HG02852 (cell line): Measurements from ENCODE around the gene PIGQ.

Experiments
- ATAC-seq: cut with Tn5 transposase; IDR thresholded peaks from one replicate; pipeline ENCODE4 v1.9.1; 2021; ENCODE audit warnings: mild to moderate bottlenecking, moderate library complexity; ENCODE audit not compliant: unreplicated experiment

PIGQ gene

DNA sequence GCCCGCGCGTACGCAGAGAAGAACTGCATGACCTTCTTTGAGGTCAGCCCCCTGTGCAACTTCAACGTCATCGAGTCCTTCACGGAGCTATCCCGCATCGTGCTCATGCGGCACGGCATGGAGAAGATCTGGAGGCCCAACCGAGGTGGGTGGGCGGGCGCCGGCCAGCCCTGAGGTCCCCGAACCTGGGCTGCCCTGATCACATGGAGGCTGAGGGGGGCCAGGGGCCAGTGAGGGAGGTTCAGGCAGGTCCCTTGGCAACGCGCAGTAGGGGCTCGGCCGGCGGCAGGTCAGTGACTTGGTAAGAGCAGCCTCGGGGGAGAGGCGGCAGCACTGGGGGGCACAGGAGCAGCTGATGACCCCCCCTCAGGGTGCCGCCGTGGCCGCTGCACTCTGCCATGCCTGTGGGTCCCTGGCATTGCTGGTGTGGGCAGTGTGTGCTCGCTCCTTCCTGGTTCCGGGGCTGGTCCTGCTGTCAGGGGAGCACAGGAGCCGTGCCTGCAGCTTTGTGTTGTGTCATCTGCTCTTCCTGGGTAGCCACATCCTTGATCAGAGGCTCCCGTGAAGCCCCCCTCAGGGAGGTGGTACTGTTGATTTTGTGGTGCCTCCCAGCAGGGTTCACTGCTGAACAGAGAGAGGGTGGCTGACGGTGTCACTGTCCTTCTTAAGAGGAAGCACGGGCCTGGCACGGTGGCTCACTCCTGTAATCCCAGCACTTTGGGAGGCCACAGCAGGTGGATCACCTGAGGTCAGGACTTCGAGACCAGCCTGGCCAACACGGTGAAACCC lies 56.4 kb downstream of the PIGQ start:
- ATAC-seq = no peak

- no peak for ATAC-seq
These were observed 57.2 kb downstream of the PIGQ start for GRCh38 chr16:626787-627453.

DNA sequence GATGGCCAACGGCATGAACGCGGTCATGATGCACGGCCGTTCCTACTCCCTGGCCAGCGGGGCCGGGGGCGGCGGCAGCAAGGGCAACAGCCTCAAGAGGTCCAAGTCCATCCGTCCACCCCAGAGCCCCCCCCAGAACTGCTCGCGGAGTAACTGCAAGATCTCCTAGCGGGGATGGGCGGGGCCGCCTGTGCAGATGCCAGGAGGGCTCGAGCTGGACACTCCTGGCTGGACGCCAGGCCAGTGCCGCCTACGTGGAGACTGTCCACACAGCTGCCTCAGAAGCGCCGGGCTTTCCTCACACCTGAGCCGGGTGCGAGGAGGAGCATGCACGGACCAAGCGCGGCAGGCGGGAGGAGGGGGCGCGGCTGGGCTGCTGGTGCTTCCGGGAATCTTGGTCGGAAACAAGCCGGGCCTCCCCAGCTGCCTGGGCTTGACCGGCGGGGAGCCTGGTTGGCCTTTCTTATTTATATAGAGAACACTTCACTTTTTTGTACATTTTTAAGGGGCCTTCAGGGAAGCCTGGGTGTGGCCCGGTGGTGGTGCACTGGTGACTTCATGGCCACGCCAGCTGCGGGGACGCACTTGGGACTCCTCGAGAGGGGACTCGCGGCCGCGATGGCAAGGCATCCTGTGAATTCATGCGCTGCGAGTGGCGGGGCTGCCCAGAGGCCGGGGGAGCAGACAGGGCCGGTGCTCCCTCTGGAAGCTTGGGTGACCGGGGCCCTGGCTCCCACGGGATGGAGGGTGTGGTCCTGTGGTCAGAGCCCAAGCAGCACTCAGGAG lies 57.9 kb downstream of the PIGQ start:
- no peak for ATAC-seq

GRCh38 chr16:628321-629061 lies 58.7 kb downstream of the PIGQ start:
- ATAC-seq = no peak

- ATAC-seq = no peak
These were observed 59.5 kb downstream of the PIGQ start for GRCh38 chr16:629185-629832.

DNA sequence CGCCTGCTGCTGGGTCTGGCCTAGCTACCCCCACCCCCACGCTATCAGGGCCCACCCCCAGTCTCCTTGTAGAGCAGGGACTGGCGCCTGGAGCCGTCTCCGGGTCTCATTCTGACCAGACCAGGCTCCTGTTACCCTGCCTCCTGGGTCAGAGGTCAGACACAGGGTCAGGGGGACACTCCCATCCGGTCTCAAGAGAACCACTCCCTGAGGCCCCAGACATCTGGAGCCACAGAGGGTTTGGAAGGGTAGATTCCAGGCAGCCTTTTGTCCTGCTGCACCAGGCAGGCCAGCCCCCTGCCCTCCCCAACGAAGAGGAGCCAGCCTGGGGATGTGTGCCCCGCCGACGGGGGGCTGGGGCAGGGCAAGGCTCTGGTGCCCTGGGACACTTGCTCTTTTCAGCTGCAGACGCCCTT lies 60.1 kb downstream of the PIGQ start:
- no peak for ATAC-seq

GRCh38 chr16:630249-630814 lies 60.6 kb downstream of the PIGQ start:
- ATAC-seq = no peak

DNA sequence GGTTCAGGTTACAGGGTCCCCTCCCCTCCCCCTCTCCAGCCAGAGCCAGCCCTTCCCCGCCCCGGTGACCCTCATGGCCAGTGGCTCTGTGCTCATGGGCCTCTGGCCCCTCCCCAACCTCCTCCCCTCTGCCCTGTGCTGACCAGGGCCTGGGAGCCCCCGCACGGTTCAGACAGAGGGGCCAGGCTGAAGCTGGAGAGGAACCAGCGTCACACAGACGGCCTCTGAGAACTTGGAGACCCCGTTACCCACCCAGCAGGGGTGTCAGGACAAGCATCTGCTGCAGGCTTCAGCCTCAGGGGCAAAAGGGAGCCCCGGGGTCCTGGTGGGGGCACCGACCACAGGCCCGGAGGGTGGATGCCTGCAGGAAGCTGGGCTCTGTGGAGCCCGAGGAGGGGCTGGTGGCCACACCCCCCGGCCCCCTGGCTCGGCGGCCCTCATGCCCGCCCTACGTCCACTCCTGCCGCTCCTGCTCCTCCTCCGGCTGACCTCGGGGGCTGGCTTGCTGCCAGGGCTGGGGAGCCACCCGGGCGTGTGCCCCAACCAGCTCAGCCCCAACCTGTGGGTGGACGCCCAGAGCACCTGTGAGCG lies 61.1 kb downstream of the PIGQ start, which contains the start of gene WFIKKN1:
Gene WFIKKN1 (plus strand): TSS at position 171 of the 591 bp plus-strand sequence. CDS start 269 bp downstream, at position 440.
- ATAC-seq = no peak

DNA sequence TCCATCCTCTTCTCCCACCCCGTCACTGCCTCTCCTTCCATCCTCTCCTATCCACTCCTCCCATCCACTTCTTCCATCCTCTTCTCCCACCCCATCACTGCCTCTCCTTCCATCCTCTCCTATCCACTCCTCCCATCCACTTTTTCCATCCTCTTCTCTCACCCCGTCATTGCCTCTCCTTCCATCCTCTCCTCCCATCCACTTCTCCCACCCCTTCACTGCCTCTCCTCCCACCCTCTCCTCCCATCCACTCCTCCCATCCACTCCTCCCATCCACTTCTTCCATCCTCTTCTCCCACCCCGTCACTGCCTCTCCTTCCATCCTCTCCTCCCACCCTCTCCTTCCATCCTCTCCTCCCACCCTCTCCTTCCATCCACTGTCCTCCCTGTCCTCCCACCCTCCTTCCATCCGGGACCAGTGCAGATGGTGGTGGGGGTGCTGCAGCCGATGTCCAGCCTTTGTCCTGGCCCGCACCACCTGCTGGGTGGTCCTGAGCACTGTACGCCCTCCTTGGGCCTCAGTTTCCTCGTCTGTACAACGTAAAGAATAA lies 62.1 kb downstream of the PIGQ start:
- ATAC-seq = no peak

- ATAC-seq = no peak
These were observed 62.9 kb downstream of the PIGQ start for GRCh38 chr16:632486-633335.

- no peak for ATAC-seq
These were observed 63.7 kb downstream of the PIGQ start for GRCh38 chr16:633336-634050.
